Lower lobe of right lung (tissue), 2 donors: ENCODE data around the gene ST6GALNAC4. TPM values are rescaled to one million over a fixed set of nuclear protein-coding genes. Genes with fewer than 3 reads are reported as not detected.

ENCODE experiments used
- ATAC-seq, 2 donors: fragments of 200-7000 bp; cut with Tn5 transposase; one replicate each; pipeline ENCODE4 v1.9.1; 2020 to 2022; ENCODE audit warnings: mild to moderate bottlenecking in 2 of 2, moderate library complexity in 2 of 2
- DNase-seq: peaks from one replicate; pipeline ENCODE4 v3.0.0-alpha.2; 2020
- H3K27ac ChIP-seq: fragments of 200-600 bp; one replicate; pipeline ENCODE4 v1.8.0; 2022
- H3K27me3 ChIP-seq: fragments of 200-600 bp; one replicate; pipeline ENCODE4 v1.8.0; 2022; ENCODE audit warnings: low read depth
- H3K36me3 ChIP-seq: fragments of 200-600 bp; one replicate; pipeline ENCODE4 v1.8.0; 2022; ENCODE audit warnings: mild to moderate bottlenecking
- H3K4me1 ChIP-seq: fragments of 200-600 bp; one replicate; pipeline ENCODE4 v1.8.0; 2022
- H3K4me3 ChIP-seq: fragments of 200-600 bp; one replicate; pipeline ENCODE4 v1.8.0; 2022; ENCODE audit warnings: mild to moderate bottlenecking
- H3K9me3 ChIP-seq: fragments of 200-600 bp; one replicate; pipeline ENCODE4 v1.8.0; 2022
- CTCF ChIP-seq: fragments of 200-600 bp; IDR thresholded peaks from one replicate; pipeline ENCODE4 v1.8.0; 2022; ENCODE audit warnings: antibody characterized with exemption, mild to moderate bottlenecking
- intact Hi-C: fragments of 100-400 bp; cut with DNase I; formaldehyde crosslinking; loops from one replicate; pipeline ENCODE4 v1.11.0; 2022
- total RNA-seq: library from RNA; stranded (reverse); fragmentation: NEBNext Ultra II Directional; extraction: Animal tissue kit (Norgen Biotek cat#: 25700); gene quantifications from one replicate; pipeline ENCODE4 v1.2.1, GENCODE V29; 2021
- donor health status: DM: no; HTN: yes; CAD: no; lungs with severe emphysema.

The ST6GALNAC4 gene
- total RNA-seq, 1 donor from 2014 or later: 45.6 TPM

GRCh38 chr9:127941961-127942215 is 25.0 kb upstream of the ST6GALNAC4 start:
- Histone ChIP-seq H3K9me3 (no peaks in the 10 kb centered on the region), H3K27ac (no peak overlapping the region), H3K27me3 (no peaks in the 10 kb centered on the region), H3K4me1 (peaks cover 38% of the 10 kb centered on the region), H3K4me3 (no peak overlapping the region), H3K36me3 (peaks cover 46% of the 10 kb centered on the region)
- ATAC-seq (no peak), DNase-seq (no peak)
- no peak for TF ChIP-seq CTCF
- intact Hi-C loops: loop anchor here (10.0 kb wide), 1 partner anchor 103 kb away; no protein-coding TSS in a partner anchor

- intact Hi-C loops: loop anchor here (10.0 kb wide), 1 partner anchor 103 kb away; no protein-coding TSS in a partner anchor
- H3K4me3 ChIP-seq: no peak overlapping the region
Measured at GRCh38 chr9:127941062-127941960, 24.5 kb upstream of the ST6GALNAC4 start.

GRCh38 chr9:127940593-127940992 is 23.8 kb upstream of the ST6GALNAC4 start:
- no peaks in the 10 kb centered on the region for H3K27me3 ChIP-seq
- H3K4me3 ChIP-seq: no peak overlapping the region
- no peak overlapping the region for H3K27ac ChIP-seq
- intact Hi-C loops: loop anchor here (10.0 kb wide), 1 partner anchor 104 kb away; no protein-coding TSS in a partner anchor
- no peak for ATAC-seq
- H3K9me3 ChIP-seq: no peaks in the 10 kb centered on the region
- TF ChIP-seq CTCF: no peak
- no peak for DNase-seq
- H3K36me3 ChIP-seq: peaks cover 41% of the 10 kb centered on the region
- H3K4me1 ChIP-seq: peaks cover 51% of the 10 kb centered on the region

More at GRCh38 chr9:127941062-127941960, 24.5 kb upstream of the ST6GALNAC4 start:
- ATAC-seq (no peak), DNase-seq (no peak)
- no peak for TF ChIP-seq CTCF
- H3K27me3 ChIP-seq: no peaks in the 10 kb centered on the region
- peaks cover 46% of the 10 kb centered on the region for H3K36me3 ChIP-seq
- no peaks in the 10 kb centered on the region for H3K9me3 ChIP-seq
- H3K4me1 ChIP-seq: peaks cover 44% of the 10 kb centered on the region
- no peak overlapping the region for H3K27ac ChIP-seq

GRCh38 chr9:127938298-127938690 is 21.5 kb upstream of the ST6GALNAC4 start:
- TF ChIP-seq CTCF: no peak
- no peaks in the 10 kb centered on the region for H3K9me3 ChIP-seq
- intact Hi-C loops: no loop called here
- peak overlapping the region; percentile 70 for H3K27ac ChIP-seq
- ATAC-seq (peak; percentile 1 to 2), DNase-seq (no peak)
- H3K4me3 ChIP-seq: peak overlapping the region; percentile 88
- no peaks in the 10 kb centered on the region for H3K27me3 ChIP-seq
- H3K36me3 ChIP-seq: peaks cover 23% of the 10 kb centered on the region
- H3K4me1 ChIP-seq: peaks cover 43% of the 10 kb centered on the region

GRCh38 chr9:127937388-127938297 is 20.8 kb upstream of the ST6GALNAC4 start, which contains the start of gene DPM2:
Gene DPM2 (minus strand): TSS chr9:127937854. CDS start chr9:127937820, 34 bp downstream.
- Histone ChIP-seq H3K4me3 (peak within 1 kb of the TSS; percentile 88), H3K27ac (peak within 1 kb of the TSS; percentile 70), H3K4me1 (peaks cover 37% of the 10 kb centered on the region), H3K27me3 (no peaks in the 10 kb centered on the region), H3K36me3 (peaks cover 16% of the 10 kb centered on the region), H3K9me3 (no peaks in the 10 kb centered on the region)
- no peak for TF ChIP-seq CTCF
- intact Hi-C loops: no loop called here
- peak; percentile 89 to 92 for ATAC-seq
- peak; percentile 89 for DNase-seq
